ENCODE results near the gene GPR87. TPM values are rescaled to one million over a fixed set of nuclear protein-coding genes. Genes with fewer than 3 reads are reported as not detected.
A peak's percentile ranks its signal among the peaks of the same experiment; 100 is the strongest.

Gene GPR87
- total RNA-seq, 1 experiment from 2014 or later: 13.3 TPM

DNA sequence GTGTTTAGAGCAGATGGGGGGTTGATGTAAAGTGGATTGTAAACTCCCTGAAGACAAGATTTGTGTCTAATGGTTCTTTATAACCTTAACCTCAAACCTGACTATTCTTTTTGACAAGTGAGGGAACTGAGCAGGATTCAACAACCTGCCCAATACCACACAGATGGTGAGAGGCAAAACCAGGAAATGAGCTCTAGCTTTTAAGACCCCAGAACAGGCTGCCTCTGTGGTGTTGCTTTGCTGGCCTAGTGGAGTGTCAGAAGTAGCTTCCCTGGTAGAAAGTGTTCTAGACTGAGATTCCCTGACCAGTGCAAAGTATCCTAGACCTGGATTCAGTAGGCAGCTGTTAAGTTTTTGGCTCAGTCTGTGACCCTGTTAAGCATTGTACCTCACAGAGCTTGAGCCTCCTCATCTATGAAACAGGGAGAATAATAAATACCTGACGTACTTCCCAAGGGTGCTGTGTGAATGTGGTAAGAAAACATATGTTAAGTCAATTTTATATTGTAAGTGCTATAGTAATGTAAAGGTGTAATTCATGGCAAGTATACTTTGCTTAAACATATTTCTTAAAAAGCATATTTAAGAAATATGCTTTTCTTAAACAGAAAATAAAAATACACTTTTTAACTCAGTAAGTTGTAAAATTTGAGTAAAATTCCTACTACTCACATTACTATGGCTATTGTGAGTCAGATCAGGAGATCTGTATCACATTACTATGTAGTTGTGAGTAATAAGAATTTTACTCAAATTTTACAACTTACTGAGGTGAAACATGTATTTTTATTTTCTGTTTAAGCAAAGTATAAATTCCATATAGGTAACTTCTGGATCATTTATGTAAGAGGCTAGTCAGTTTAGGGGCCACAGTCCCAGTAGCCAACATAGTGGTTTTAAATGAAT lies 8.8 kb downstream of the GPR87 start:
- DNase-seq: peak; percentile 66
- H3K4me2 ChIP-seq (ENCODE audit: low read length): peak overlapping the region; percentile 85
- no TSS peak for BruUV-seq (replicated peaks)
- H3K36me3 ChIP-seq (ENCODE audit: low read depth, low read length): no peaks in the 10 kb centered on the region
- H3K27ac ChIP-seq (ENCODE audit: low read length): peak overlapping the region; percentile 95
- H3K9me3 ChIP-seq (ENCODE audit: low read length): no peaks in the 10 kb centered on the region
- H3F3A ChIP-seq (ENCODE audit: low read length, unreplicated experiment): peaks cover 21% of the 10 kb centered on the region
- no peak for TF ChIP-seq EZH2phosphoT487 (IDR thresholded peaks at IDR 0.05; ENCODE audit: borderline replicate concordance, low read length)
- TF ChIP-seq CTCF (conservative IDR thresholded peaks at IDR 0.05; ENCODE audit: low read depth, low read length): no peak
- TF ChIP-seq EZH2 (IDR thresholded peaks at IDR 0.05; ENCODE audit: low read length, unreplicated experiment): no peak
- ChIA-PET CTCF (interaction anchor here (0.6 to 0.7 kb wide), 2 partner anchors 20 to 810 kb away, joined by 3 to 7 read pairs; no protein-coding TSS in a partner anchor), POLR2A (ENCODE audit: unreplicated experiment) (no interaction called here)
- H4K20me1 ChIP-seq (ENCODE audit: low read length): no peaks in the 10 kb centered on the region
- intact Hi-C loops (cut with micrococcal nuclease): no loop called here
- no peaks in the 10 kb centered on the region for H3K27me3 ChIP-seq (ENCODE audit: low read length)
- no peak overlapping the region for H2AFZ ChIP-seq (ENCODE audit: low read length)
- peak; percentile 25; the same call in 1 of the 2 replicates for ATAC-seq
- no peaks in the 10 kb centered on the region for H3K9me2 ChIP-seq (replicated peaks; ENCODE audit: low read length)
- peaks cover 73% of the 10 kb centered on the region for H3K79me2 ChIP-seq (ENCODE audit: low read length)
- H3K4me1 ChIP-seq (ENCODE audit: insufficient read depth, low read length): peaks cover 66% of the 10 kb centered on the region
- peak overlapping the region; percentile 58 for H3K9ac ChIP-seq (ENCODE audit: low read length)
- peak overlapping the region; percentile 49 for H3K4me3 ChIP-seq (ENCODE audit: low read length)

- Histone ChIP-seq H3K27me3 (ENCODE audit: low read length) (no peaks in the 10 kb centered on the region), H3F3A (ENCODE audit: low read length, unreplicated experiment) (peaks cover 21% of the 10 kb centered on the region), H3K79me2 (ENCODE audit: low read length) (peaks cover 72% of the 10 kb centered on the region), H3K9me2 (replicated peaks; ENCODE audit: low read length) (no peaks in the 10 kb centered on the region), H3K27ac (ENCODE audit: low read length) (peak overlapping the region; percentile 95), H3K4me1 (ENCODE audit: insufficient read depth, low read length) (peaks cover 73% of the 10 kb centered on the region), H2AFZ (ENCODE audit: low read length) (no peak overlapping the region), H4K20me1 (ENCODE audit: low read length) (no peaks in the 10 kb centered on the region), H3K4me3 (ENCODE audit: low read length) (no peak overlapping the region), H3K4me2 (ENCODE audit: low read length) (peak overlapping the region; percentile 85), H3K36me3 (ENCODE audit: low read depth, low read length) (no peaks in the 10 kb centered on the region), H3K9me3 (ENCODE audit: low read length) (no peaks in the 10 kb centered on the region), H3K9ac (ENCODE audit: low read length) (peak overlapping the region; percentile 58; the same call in 1 of the 2 replicates)
- TF ChIP-seq EZH2phosphoT487 (IDR thresholded peaks at IDR 0.05; ENCODE audit: borderline replicate concordance, low read length) (no peak), CTCF (conservative IDR thresholded peaks at IDR 0.05; ENCODE audit: low read depth, low read length) (no peak), EZH2 (IDR thresholded peaks at IDR 0.05; ENCODE audit: low read length, unreplicated experiment) (no peak)
- BruUV-seq (replicated peaks): no TSS peak
- DNase-seq (peak; percentile 32), ATAC-seq (no peak)
- POLR2A ChIA-PET (ENCODE audit: unreplicated experiment): no interaction called here
- CTCF ChIA-PET: interaction anchor here (0.7 kb wide), 1 partner anchor 21 kb away, joined by 7 read pairs; no protein-coding TSS in a partner anchor
- intact Hi-C loops (cut with micrococcal nuclease): no loop called here
Measured at GRCh38 chr3:151307131-151307530, 9.5 kb downstream of the GPR87 start.
